ENCODE data around the gene GAK.

GAK gene

GRCh38 chr4:834368-835147 is 97.6 kb downstream of the GAK start:
- no peak overlapping the region for H3K27ac Mint-ChIP-seq
- H3K27me3 Mint-ChIP-seq = peaks cover 10% of the 10 kb centered on the region
- no peak overlapping the region for H3K4me3 Mint-ChIP-seq
- H3K4me1 Mint-ChIP-seq (ENCODE audit: low read depth) = peaks cover 7% of the 10 kb centered on the region
- peaks cover 4% of the 10 kb centered on the region for H3K36me3 Mint-ChIP-seq (ENCODE audit: low read depth)
- peaks cover 12% of the 10 kb centered on the region for H3K9me3 Mint-ChIP-seq
- no peak for DNase-seq

- H3K36me3 Mint-ChIP-seq (ENCODE audit: low read depth) = peaks cover 4% of the 10 kb centered on the region
- no peak overlapping the region for H3K27ac Mint-ChIP-seq
- H3K4me3 Mint-ChIP-seq = no peak overlapping the region
- peaks cover 10% of the 10 kb centered on the region for H3K9me3 Mint-ChIP-seq
- H3K27me3 Mint-ChIP-seq = peaks cover 15% of the 10 kb centered on the region
- no peak for DNase-seq
- peaks cover 4% of the 10 kb centered on the region for H3K4me1 Mint-ChIP-seq (ENCODE audit: low read depth)
Measured at GRCh38 chr4:833731-834367, 98.3 kb downstream of the GAK start.

- H3K27ac Mint-ChIP-seq = no peak overlapping the region
- H3K4me1 Mint-ChIP-seq (ENCODE audit: low read depth) = peaks cover 4% of the 10 kb centered on the region
- peaks cover 8% of the 10 kb centered on the region for H3K9me3 Mint-ChIP-seq
- peaks cover 4% of the 10 kb centered on the region for H3K36me3 Mint-ChIP-seq (ENCODE audit: low read depth)
- DNase-seq = no peak
- H3K27me3 Mint-ChIP-seq = peaks cover 22% of the 10 kb centered on the region
- no peak overlapping the region for H3K4me3 Mint-ChIP-seq
Measured at GRCh38 chr4:833156-833555, 99.0 kb downstream of the GAK start.

- Mint-ChIP-seq H3K27me3 (peaks cover 28% of the 10 kb centered on the region), H3K27ac (no peak overlapping the region), H3K4me3 (no peak overlapping the region), H3K4me1 (ENCODE audit: low read depth) (peaks cover 4% of the 10 kb centered on the region), H3K9me3 (peaks cover 1% of the 10 kb centered on the region), H3K36me3 (ENCODE audit: low read depth) (no peaks in the 10 kb centered on the region)
- DNase-seq = no peak
Measured at GRCh38 chr4:832536-832935, 99.6 kb downstream of the GAK start.

- DNase-seq = no peak
Measured at GRCh38 chr4:832108-832507, 100.0 kb downstream of the GAK start.

GRCh38 chr4:831483-831805 is 100.7 kb downstream of the GAK start:
- no peaks in the 10 kb centered on the region for H3K36me3 Mint-ChIP-seq (ENCODE audit: low read depth)
- DNase-seq = no peak
- no peaks in the 10 kb centered on the region for H3K9me3 Mint-ChIP-seq
- no peak overlapping the region for H3K27ac Mint-ChIP-seq
- peaks cover 4% of the 10 kb centered on the region for H3K4me1 Mint-ChIP-seq (ENCODE audit: low read depth)
- H3K4me3 Mint-ChIP-seq = no peak overlapping the region
- peaks cover 32% of the 10 kb centered on the region for H3K27me3 Mint-ChIP-seq

More at GRCh38 chr4:832108-832507, 100.0 kb downstream of the GAK start:
- H3K27ac Mint-ChIP-seq = no peak overlapping the region
- H3K4me1 Mint-ChIP-seq (ENCODE audit: low read depth) = peaks cover 4% of the 10 kb centered on the region
- no peaks in the 10 kb centered on the region for H3K9me3 Mint-ChIP-seq
- H3K36me3 Mint-ChIP-seq (ENCODE audit: low read depth) = no peaks in the 10 kb centered on the region
- H3K4me3 Mint-ChIP-seq = no peak overlapping the region
- peaks cover 32% of the 10 kb centered on the region for H3K27me3 Mint-ChIP-seq

GRCh38 chr4:830601-831482 is 101.3 kb downstream of the GAK start:
- H3K27ac Mint-ChIP-seq = no peak overlapping the region
- no peak for DNase-seq
- peaks cover 4% of the 10 kb centered on the region for H3K4me1 Mint-ChIP-seq (ENCODE audit: low read depth)
- H3K27me3 Mint-ChIP-seq = peaks cover 32% of the 10 kb centered on the region
- H3K4me3 Mint-ChIP-seq = no peak overlapping the region
- no peaks in the 10 kb centered on the region for H3K36me3 Mint-ChIP-seq (ENCODE audit: low read depth)
- H3K9me3 Mint-ChIP-seq = no peaks in the 10 kb centered on the region

GRCh38 chr4:829761-830600 is 102.1 kb downstream of the GAK start:
- no peak overlapping the region for H3K27ac Mint-ChIP-seq
- peaks cover 4% of the 10 kb centered on the region for H3K4me1 Mint-ChIP-seq (ENCODE audit: low read depth)
- peaks cover 34% of the 10 kb centered on the region for H3K27me3 Mint-ChIP-seq
- no peak for DNase-seq
- H3K4me3 Mint-ChIP-seq = no peak overlapping the region
- H3K36me3 Mint-ChIP-seq (ENCODE audit: low read depth) = no peaks in the 10 kb centered on the region
- no peaks in the 10 kb centered on the region for H3K9me3 Mint-ChIP-seq

GRCh38 chr4:829291-829690 is 102.8 kb downstream of the GAK start:
- DNase-seq = no peak
- Mint-ChIP-seq H3K36me3 (ENCODE audit: low read depth) (no peaks in the 10 kb centered on the region), H3K27ac (no peak overlapping the region), H3K27me3 (peaks cover 41% of the 10 kb centered on the region), H3K4me3 (no peak overlapping the region), H3K4me1 (ENCODE audit: low read depth) (peaks cover 4% of the 10 kb centered on the region), H3K9me3 (no peaks in the 10 kb centered on the region)

- Mint-ChIP-seq H3K36me3 (ENCODE audit: low read depth) (no peaks in the 10 kb centered on the region), H3K27ac (no peak overlapping the region), H3K9me3 (no peaks in the 10 kb centered on the region), H3K4me3 (no peak overlapping the region), H3K27me3 (peaks cover 46% of the 10 kb centered on the region), H3K4me1 (ENCODE audit: low read depth) (peaks cover 4% of the 10 kb centered on the region)
- no peak for DNase-seq
Measured at GRCh38 chr4:828641-829271, 103.4 kb downstream of the GAK start.

GRCh38 chr4:827209-828081 is 104.7 kb downstream of the GAK start:
- no peaks in the 10 kb centered on the region for H3K36me3 Mint-ChIP-seq (ENCODE audit: low read depth)
- DNase-seq = no peak
- no peak overlapping the region for H3K4me3 Mint-ChIP-seq
- H3K9me3 Mint-ChIP-seq = no peaks in the 10 kb centered on the region
- peaks cover 58% of the 10 kb centered on the region for H3K27me3 Mint-ChIP-seq
- no peaks in the 10 kb centered on the region for H3K4me1 Mint-ChIP-seq (ENCODE audit: low read depth)
- no peak overlapping the region for H3K27ac Mint-ChIP-seq

GRCh38 chr4:826508-827208 is 105.5 kb downstream of the GAK start:
- H3K36me3 Mint-ChIP-seq (ENCODE audit: low read depth) = no peaks in the 10 kb centered on the region
- peaks cover 66% of the 10 kb centered on the region for H3K27me3 Mint-ChIP-seq
- H3K4me3 Mint-ChIP-seq = no peak overlapping the region
- no peaks in the 10 kb centered on the region for H3K4me1 Mint-ChIP-seq (ENCODE audit: low read depth)
- no peak for DNase-seq
- no peaks in the 10 kb centered on the region for H3K9me3 Mint-ChIP-seq
- H3K27ac Mint-ChIP-seq = no peak overlapping the region

- no peak for DNase-seq
- Mint-ChIP-seq H3K27ac (no peak within 1 kb of the TSS), H3K4me1 (ENCODE audit: low read depth) (no peaks in the 10 kb centered on the region), H3K4me3 (no peak within 1 kb of the TSS), H3K9me3 (no peaks in the 10 kb centered on the region), H3K27me3 (peaks cover 72% of the 10 kb centered on the region), H3K36me3 (ENCODE audit: low read depth) (no peaks in the 10 kb centered on the region)
Measured at GRCh38 chr4:825971-826330, 106.2 kb downstream of the GAK start, which contains the start of gene CPLX1. TSS of gene CPLX1 (minus strand) at chr4:826129. CDS start at chr4:824522, 1,607 bp downstream.
